Psoas muscle (tissue), 8 donors: ENCODE results near the gene CNBD2. TPM values are rescaled to one million over a fixed set of nuclear protein-coding genes. Genes with fewer than 3 reads are reported as not detected.
"Not testable (repeated sequence)": the region's sequence is repeated elsewhere in the genome, so short reads cannot be mapped to it uniquely, and the experiment has no call there.

ENCODE experiments used
- ATAC-seq, 4 donors: fragments of 200-7000 bp; cut with Tn5 transposase; one replicate each; pipeline ENCODE4 v1.9.1; 2020; ENCODE audit warnings: moderate library complexity in 3 of 4, mild to moderate bottlenecking in 2 of 4
- DNase-seq, 2 donors: peaks; one replicate each; pipeline ENCODE4 v3.0.0-alpha.2; 2020
- H3K27ac ChIP-seq: fragments of 200-600 bp; one replicate; pipeline ENCODE4 v1.8.0; 2022
- H3K27me3 ChIP-seq, 3 donors: fragments of 200-600 bp in 1 of 3; one replicate each; pipeline versions ENCODE4 v1.6.1 to v1.8.0; 2013 to 2022; ENCODE audit warnings: low read length in 2 of 3, mild to moderate bottlenecking in 2 of 3, moderate library complexity in 1 of 3; ENCODE audit not compliant: insufficient read depth in 3 of 3
- H3K36me3 ChIP-seq, 2 donors: fragments of 200-600 bp in 1 of 2; one replicate each; pipeline versions ENCODE4 v1.6.1 to v1.8.0; 2013 to 2022; ENCODE audit warnings: low read depth in 1 of 2, mild to moderate bottlenecking in 1 of 2, moderate library complexity in 1 of 2; ENCODE audit not compliant: insufficient read depth in 1 of 2
- H3K4me1 ChIP-seq: fragments of 200-600 bp; one replicate; pipeline ENCODE4 v1.8.0; 2022
- H3K4me3 ChIP-seq: fragments of 200-600 bp; one replicate; pipeline ENCODE4 v1.8.0; 2022; ENCODE audit warnings: mild to moderate bottlenecking
- H3K9me3 ChIP-seq: fragments of 200-600 bp; one replicate; pipeline ENCODE4 v1.8.0; 2022
- WGBS, 3 donors: extraction: QIAGEN DNeasy Blood & Tissue Kit; methylation state at CpG; one replicate each; pipeline versions ENCODE4 v1.1.6 to v1.1.7; 2013; 5-methylcytosine and 5-hydroxymethylcytosine counted together
- intact Hi-C, 2 donors: fragments of 100-400 bp; cut with DNase I; formaldehyde crosslinking; loops; one replicate each; pipeline versions ENCODE4 v1.11.0 to v1.14.2; 2022
- polyA plus RNA-seq, 3 donors: library from polyadenylated mRNA; stranded (reverse); fragments of 200-250 nt; gene quantifications; one replicate each; pipeline ENCODE4 v1.2.3, GENCODE V29; 2013
- total RNA-seq, 4 donors: library from RNA; stranded (reverse); fragmentation: NEBNext Ultra II Directional in 2 of 4; extraction: Animal tissue kit (Norgen Biotek cat#: 25700) in 2 of 4; gene quantifications; one replicate each; pipeline versions ENCODE4 v1.2.1 to v1.2.4, GENCODE V29; 2021 to 2023
- TF ChIP-seq, protein P1 (sequence below): fragments of 200-600 bp; IDR thresholded peaks from one replicate; pipeline ENCODE4 v1.8.0; 2022; ENCODE audit warnings: antibody characterized with exemption
- donor health status: healthy with polysubstance abuse.
- donor health status: DM: no; HTN: no; CAD: no; lungs with moderate emphysema.
- donor health status: Bipolar disorder and iron deficiency.
- donor health status: healthy.
- donor health status: DM: yes; HTN: yes; CAD: no.
- donor health status: DM: no; HTN: no; CAD: no.
- donor health status: DM: no; HTN: no; CAD: no.
- donor health status: DM: yes; HTN: yes; CAD: no.

CNBD2 gene
- total and polyA plus RNA-seq, 7 donors = 7.9 to 21.4 (median 14.0) TPM

GRCh38 chr20:36017048-36017951, 48.9 kb downstream of the CNBD2 start:
- no peak for ATAC-seq
- no peaks in the 10 kb centered on the region for H3K27me3 ChIP-seq
- TF ChIP-seq, protein P1, sequence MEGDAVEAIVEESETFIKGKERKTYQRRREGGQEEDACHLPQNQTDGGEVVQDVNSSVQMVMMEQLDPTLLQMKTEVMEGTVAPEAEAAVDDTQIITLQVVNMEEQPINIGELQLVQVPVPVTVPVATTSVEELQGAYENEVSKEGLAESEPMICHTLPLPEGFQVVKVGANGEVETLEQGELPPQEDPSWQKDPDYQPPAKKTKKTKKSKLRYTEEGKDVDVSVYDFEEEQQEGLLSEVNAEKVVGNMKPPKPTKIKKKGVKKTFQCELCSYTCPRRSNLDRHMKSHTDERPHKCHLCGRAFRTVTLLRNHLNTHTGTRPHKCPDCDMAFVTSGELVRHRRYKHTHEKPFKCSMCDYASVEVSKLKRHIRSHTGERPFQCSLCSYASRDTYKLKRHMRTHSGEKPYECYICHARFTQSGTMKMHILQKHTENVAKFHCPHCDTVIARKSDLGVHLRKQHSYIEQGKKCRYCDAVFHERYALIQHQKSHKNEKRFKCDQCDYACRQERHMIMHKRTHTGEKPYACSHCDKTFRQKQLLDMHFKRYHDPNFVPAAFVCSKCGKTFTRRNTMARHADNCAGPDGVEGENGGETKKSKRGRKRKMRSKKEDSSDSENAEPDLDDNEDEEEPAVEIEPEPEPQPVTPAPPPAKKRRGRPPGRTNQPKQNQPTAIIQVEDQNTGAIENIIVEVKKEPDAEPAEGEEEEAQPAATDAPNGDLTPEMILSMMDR = no peak
- intact Hi-C loops = no loop called here
- no peak overlapping the region for H3K4me3 ChIP-seq
- no peaks in the 10 kb centered on the region for H3K4me1 ChIP-seq
- WGBS, 3 donors = 67 to 75% (median 67%) methylated on average over 11 of the region's 11 CpGs
- no peaks in the 10 kb centered on the region for H3K9me3 ChIP-seq
- DNase-seq = no peak
- no peaks in the 10 kb centered on the region for H3K36me3 ChIP-seq
- H3K27ac ChIP-seq = no peak overlapping the region

DNA sequence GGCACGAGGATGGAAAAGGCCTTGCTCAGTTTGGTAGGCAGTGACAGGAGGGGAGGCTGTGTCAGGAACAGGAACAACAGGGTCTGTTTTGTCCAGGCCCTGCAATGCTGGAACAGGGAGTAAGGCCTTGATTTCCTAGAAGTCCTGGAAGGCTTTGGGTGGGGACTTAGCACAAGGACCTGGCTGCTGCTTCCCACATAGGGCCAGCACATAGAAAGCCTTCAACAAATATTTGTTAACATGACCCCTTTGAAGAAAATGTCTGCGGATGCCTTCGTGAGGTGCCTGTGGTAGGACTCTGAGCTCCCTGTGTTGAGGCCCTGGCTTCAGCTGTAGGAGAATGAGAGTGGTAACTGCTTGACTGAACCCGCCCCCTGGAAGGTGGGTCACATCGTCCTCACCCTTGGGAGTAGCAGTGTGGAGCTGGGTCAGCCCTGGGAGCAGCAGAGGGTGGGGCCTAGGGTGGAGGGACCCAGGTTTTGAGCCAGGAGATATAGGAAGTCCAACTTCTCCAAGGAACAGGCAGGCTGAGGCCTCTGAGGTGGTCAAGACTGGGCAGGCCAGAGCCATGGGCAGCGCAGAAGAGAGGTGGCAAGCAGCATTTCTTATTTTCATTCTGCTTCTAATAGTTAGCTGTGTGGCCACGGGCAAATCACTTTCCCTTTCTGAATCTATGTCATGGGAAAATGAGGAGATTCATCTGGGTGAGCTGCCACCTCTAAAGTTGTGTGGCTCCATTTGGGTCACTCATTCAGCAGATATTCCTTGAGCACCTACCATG, 50.0 kb downstream of the CNBD2 start:
- intact Hi-C loops = no loop called here
- Histone ChIP-seq H3K27ac (no peak overlapping the region), H3K27me3 (no peaks in the 10 kb centered on the region), H3K9me3 (no peaks in the 10 kb centered on the region), H3K4me3 (no peak overlapping the region), H3K4me1 (no peaks in the 10 kb centered on the region), H3K36me3 (no peaks in the 10 kb centered on the region)
- TF ChIP-seq, protein P1 = no peak
- no peak for ATAC-seq
- no peak for DNase-seq
- WGBS, 3 donors = 89 to 93% (median 92%) methylated on average over 7 of the region's 7 CpGs

GRCh38 chr20:36026131-36026530, 57.7 kb downstream of the CNBD2 start:
- intact Hi-C loops, ATAC-seq: not testable (repeated sequence)
- 88 to 93% (median 92%) methylated on average over 7 of the region's 7 CpGs for whole genome bisulfite sequencing, 3 donors

DNA sequence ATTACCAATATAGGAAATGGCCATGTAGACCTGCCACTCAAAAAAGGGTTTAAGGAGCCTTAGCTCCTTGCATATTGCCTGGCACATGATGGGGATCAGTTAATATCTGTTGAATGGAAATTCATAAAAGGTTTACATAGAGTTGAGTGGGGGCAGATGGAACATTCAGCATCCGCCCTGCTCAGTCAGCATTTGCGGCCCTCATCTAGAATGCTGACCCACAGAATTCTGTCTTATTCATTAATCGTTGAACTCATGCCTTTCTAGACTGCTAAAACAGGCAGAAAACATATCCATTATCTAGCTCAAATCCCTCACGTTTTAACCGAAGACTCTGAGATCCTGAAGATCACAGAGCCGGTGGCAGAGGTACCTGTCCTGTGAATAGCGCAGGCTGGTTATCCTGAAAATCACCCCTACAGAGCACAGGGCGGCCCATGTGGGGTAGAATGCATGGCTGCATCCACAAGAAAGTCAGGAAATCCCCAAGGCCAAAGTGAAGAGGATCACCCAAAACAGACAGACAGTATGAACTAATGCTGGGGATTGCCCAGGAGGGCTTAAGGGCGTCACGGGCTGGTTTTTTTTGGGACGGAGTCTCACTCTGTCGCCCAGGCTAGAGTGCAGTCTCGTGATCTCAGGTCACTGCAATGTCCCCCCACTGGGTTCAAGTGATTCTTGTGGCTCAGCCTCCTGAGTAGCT, 59.9 kb downstream of the CNBD2 start:
- TF ChIP-seq, protein P1 = no peak
- ATAC-seq (no peak), DNase-seq (no peak)
- H3K36me3 ChIP-seq = no peaks in the 10 kb centered on the region
- H3K27me3 ChIP-seq = no peaks in the 10 kb centered on the region
- intact Hi-C loops = no loop called here
- no peaks in the 10 kb centered on the region for H3K9me3 ChIP-seq
- H3K27ac ChIP-seq = no peak overlapping the region
- 93 to 99% (median 96%) methylated on average over 13 of the region's 13 CpGs for WGBS, 3 donors
- no peak overlapping the region for H3K4me3 ChIP-seq
- no peaks in the 10 kb centered on the region for H3K4me1 ChIP-seq

More at GRCh38 chr20:36026131-36026530, 57.7 kb downstream of the CNBD2 start:
- H3K36me3 ChIP-seq, H3K9me3 ChIP-seq, H3K4me1 ChIP-seq, H3K27me3 ChIP-seq, DNase-seq, H3K4me3 ChIP-seq, H3K27ac ChIP-seq: not testable (repeated sequence)
